ENCODE results near the gene DBN1. TPM values are rescaled to one million over a fixed set of nuclear protein-coding genes. Genes with fewer than 3 reads are reported as not detected.

DBN1 gene
- polyA plus RNA-seq, 2 of the 4 experiments (the other 2 are of a cell fraction), result 47.7 to 107 TPM

- DNase-seq (ENCODE audit: low read depth in 1 of 2, low spot score in 1 of 2), result no peak
- Histone ChIP-seq H3K4me2 (no peak overlapping the region), H3K4me3 (no peak overlapping the region), H3K27ac (no peak overlapping the region), H3K9me3 (peaks cover 5% of the 10 kb centered on the region; the same call in 1 of the 3 replicates), H3K4me1 (peaks cover 44% of the 10 kb centered on the region)
- CTCF ChIA-PET, result interaction anchor here (1.5 to 24.5 kb wide), 3 partner anchors 11 to 63 kb away, joined by 5 to 354 read pairs (median 220); partner anchors contain the start of gene PDLIM7
- no peak for FAIRE-seq
- ATAC-seq, result no peak
- 95% methylated on average over 31 of the region's 31 CpGs for WGBS (ENCODE audit: missing lambda C conversion rate)
- POLR2A ChIA-PET, result no interaction called here
- TF ChIP-seq USF2 (IDR thresholded peaks at IDR 0.05) (no peak), EP300 (IDR thresholded peaks at IDR 0.05) (no peak), POLR2A (IDR thresholded peaks at IDR 0.05; ENCODE audit: low read length) (no peak), NR3C1 (IDR thresholded peaks at IDR 0.05) (no peak), CBX2 (IDR thresholded peaks at IDR 0.05; ENCODE audit: borderline replicate concordance, low read depth) (no peak), MAZ (IDR thresholded peaks at IDR 0.05; ENCODE audit: borderline replicate concordance, low read depth, low read length) (no peak), FOSB (CRISPR knock-in tag; IDR thresholded peaks at IDR 0.05) (no peak), CHD4 (IDR thresholded peaks at IDR 0.05; ENCODE audit: borderline replicate concordance) (no peak), SMC3 (IDR thresholded peaks at IDR 0.05) (no peak), KDM5A (IDR thresholded peaks at IDR 0.05) (no peak), HDAC2 (IDR thresholded peaks at IDR 0.05) (no peak), BCL3 (IDR thresholded peaks at IDR 0.05) (no peak), CBX8 (IDR thresholded peaks at IDR 0.05) (no peak)
These were observed 6.0 kb downstream of the DBN1 start for GRCh38 chr5:177467436-177467835.

GRCh38 chr5:177466861-177467260 lies 6.6 kb downstream of the DBN1 start:
- Histone ChIP-seq H3K4me2 (no peak overlapping the region), H3K4me1 (peaks cover 38% of the 10 kb centered on the region), H3K27ac (no peak overlapping the region), H3K4me3 (no peak overlapping the region), H3K9me3 (peaks cover 5% of the 10 kb centered on the region; the same call in 1 of the 3 replicates)
- ChIA-PET CTCF (interaction anchor here (1.5 to 24.5 kb wide), 3 partner anchors 11 to 63 kb away, joined by 5 to 354 read pairs (median 220); partner anchors contain the start of gene PDLIM7), POLR2A (no interaction called here)
- ATAC-seq (no peak), FAIRE-seq (no peak), DNase-seq (ENCODE audit: low read depth in 1 of 2, low spot score in 1 of 2) (no peak)
- TF ChIP-seq MAX (IDR thresholded peaks at IDR 0.05), result no peak
- no peak for TF ChIP-seq HOXA7 (CRISPR knock-in tag; IDR thresholded peaks at IDR 0.05)
- no peak for TF ChIP-seq MYC (IDR thresholded peaks at IDR 0.05; ENCODE audit: borderline replicate concordance, low read length)
- TF ChIP-seq HOXB13 (CRISPR knock-in tag; IDR thresholded peaks at IDR 0.05; ENCODE audit: low read depth), result no peak
- TF ChIP-seq ATOH8 (CRISPR knock-in tag; IDR thresholded peaks at IDR 0.05; ENCODE audit: low read depth), result no peak
- TF ChIP-seq RNF2 (IDR thresholded peaks at IDR 0.05; ENCODE audit: borderline replicate concordance, low read depth), result no peak
- no peak for TF ChIP-seq HDAC2 (IDR thresholded peaks at IDR 0.05)
- no peak for TF ChIP-seq ZNF302 (CRISPR knock-in tag; IDR thresholded peaks at IDR 0.05)
- TF ChIP-seq GATA3 (IDR thresholded peaks at IDR 0.05; ENCODE audit: borderline replicate concordance), result no peak
- TF ChIP-seq CBX2 (IDR thresholded peaks at IDR 0.05; ENCODE audit: borderline replicate concordance, low read depth), result no peak
- no peak for TF ChIP-seq ESRRA (IDR thresholded peaks at IDR 0.05; ENCODE audit: borderline replicate concordance, low read length)
- TF ChIP-seq PBX3 (IDR thresholded peaks at IDR 0.05), result no peak
- no peak for TF ChIP-seq HEYL (CRISPR knock-in tag; IDR thresholded peaks at IDR 0.05)
- TF ChIP-seq ZC3H11A (IDR thresholded peaks at IDR 0.05), result no peak
- no peak for TF ChIP-seq SMC3 (IDR thresholded peaks at IDR 0.05)
- TF ChIP-seq MAFK (IDR thresholded peaks at IDR 0.05; ENCODE audit: partially characterized antibody), result no peak
- 92% methylated on average over 22 of the region's 25 CpGs for WGBS (ENCODE audit: missing lambda C conversion rate)

Measured in A549 (cell line).